ENCODE measurements around the gene CACNA2D1.
"Not testable (repeated sequence)": the region's sequence is repeated elsewhere in the genome, so short reads cannot be mapped to it uniquely, and the experiment has no call there.

The CACNA2D1 gene

GRCh38 chr7:82166260-82167015 lies 277.1 kb downstream of the CACNA2D1 start:
- peak in 1 of 14 donors; percentile 4 for DNase-seq

DNA sequence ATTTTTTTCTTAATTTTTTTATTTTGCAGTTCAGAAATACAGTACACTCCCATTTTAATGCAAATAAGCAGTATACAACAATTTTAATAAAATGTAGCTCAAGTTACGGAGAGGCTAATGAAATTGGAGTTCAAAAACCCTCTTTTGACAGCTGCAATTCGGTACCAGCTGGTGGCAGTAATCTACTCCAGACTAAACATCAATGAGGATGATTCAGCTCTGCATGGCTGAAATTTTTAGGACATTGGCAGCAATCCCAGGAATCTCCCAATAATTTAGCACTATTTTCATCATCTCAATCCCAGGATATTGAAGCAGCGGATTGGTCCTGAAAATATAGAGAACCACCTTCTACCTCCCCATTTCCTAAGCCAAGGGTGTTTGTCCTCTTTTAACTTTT lies 278.8 kb downstream of the CACNA2D1 start:
- peak in 3 of 14 donors; percentile 6 to 39 (median 8) for DNase-seq

GRCh38 chr7:82164410-82164809 lies 279.2 kb downstream of the CACNA2D1 start:
- DNase-seq = no peak

- no peak for DNase-seq
Observed at GRCh38 chr7:82163586-82163985, 280.0 kb downstream of the CACNA2D1 start.

DNA sequence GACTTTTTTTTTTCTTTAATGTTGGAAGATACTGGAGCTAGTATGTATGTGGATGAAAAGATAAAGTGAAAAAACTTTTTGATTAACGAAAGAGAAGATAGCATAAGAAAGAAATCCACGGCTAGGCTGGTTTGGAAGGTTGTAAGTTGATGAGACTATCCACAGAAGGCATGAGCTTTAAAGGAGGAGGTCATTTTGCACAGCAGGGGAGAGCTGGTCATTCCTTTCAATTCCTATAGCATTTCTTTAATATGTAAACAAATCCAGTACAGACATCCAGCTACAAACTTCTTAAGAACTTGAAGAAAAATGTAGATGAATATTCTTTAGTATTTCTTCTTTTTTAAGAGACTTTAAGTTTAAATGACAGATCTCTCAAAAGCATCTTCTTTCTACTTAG lies 281.3 kb downstream of the CACNA2D1 start:
- no peak for DNase-seq

DNA sequence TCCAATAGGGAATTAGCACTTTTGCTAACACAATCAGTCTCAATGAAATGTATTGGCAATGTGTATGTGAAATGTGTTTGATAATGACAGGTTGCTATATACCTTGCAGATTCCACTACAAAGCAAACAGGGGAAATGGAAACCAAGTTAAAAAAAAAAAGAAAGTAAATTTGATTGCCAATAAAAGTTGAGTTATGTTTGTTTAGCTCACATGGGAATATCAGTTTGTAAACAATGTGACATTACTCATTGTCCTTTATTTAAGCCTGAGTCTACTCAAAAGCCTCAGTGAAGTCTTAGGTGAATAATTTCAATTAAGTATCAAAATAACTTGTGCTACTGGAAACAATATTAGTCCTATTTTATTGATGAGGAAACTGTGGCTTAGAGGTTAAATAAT lies 285.2 kb downstream of the CACNA2D1 start:
- no peak for DNase-seq

GRCh38 chr7:82156893-82157292 lies 286.7 kb downstream of the CACNA2D1 start:
- no peak for DNase-seq

DNA sequence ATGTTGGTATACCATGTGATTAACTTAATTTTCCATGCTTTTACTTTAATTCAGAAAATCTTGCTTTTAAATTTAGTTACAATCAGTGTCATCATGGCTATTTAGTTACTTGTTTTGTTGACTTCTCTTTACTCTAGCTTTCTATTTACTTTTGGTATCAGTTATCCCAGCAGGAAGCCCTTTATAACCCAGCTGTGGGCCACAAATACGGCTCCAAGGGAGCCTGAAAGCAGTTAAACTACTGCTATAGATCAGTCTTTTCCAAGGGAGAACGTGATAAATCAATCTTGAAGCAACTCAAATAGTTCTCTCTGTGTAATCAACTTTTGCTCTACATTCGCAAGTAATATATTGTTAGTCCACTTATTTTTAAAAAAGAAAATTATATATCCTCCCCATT lies 287.4 kb downstream of the CACNA2D1 start:
- DNase-seq = no peak

- DNase-seq = no peak
Observed at GRCh38 chr7:82154728-82155127, 288.8 kb downstream of the CACNA2D1 start.

GRCh38 chr7:82153776-82154175 lies 289.8 kb downstream of the CACNA2D1 start:
- no peak for DNase-seq

DNA sequence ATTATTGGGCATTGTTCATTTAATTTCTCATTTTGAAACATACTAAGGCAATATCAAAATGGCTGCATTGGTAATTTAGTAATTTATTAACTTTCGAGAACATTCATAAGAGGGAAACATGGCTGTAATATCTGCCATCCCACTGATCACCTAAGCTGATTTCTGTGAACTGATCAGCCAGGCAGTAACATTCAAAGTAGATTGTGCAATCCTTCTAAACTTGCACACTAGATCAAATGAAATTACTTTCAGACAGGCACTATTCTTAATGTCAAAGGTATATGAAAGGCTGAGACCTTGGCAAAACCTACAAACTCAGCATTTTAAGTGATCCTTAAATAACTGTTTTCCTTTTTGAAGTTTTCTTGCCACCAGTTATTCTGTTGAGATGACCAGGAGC lies 290.7 kb downstream of the CACNA2D1 start:
- DNase-seq = no peak

- no peak for DNase-seq
Observed at GRCh38 chr7:82146491-82146890, 297.1 kb downstream of the CACNA2D1 start.

- DNase-seq = no peak
Observed at GRCh38 chr7:82142263-82142864, 301.2 kb downstream of the CACNA2D1 start.

DNA sequence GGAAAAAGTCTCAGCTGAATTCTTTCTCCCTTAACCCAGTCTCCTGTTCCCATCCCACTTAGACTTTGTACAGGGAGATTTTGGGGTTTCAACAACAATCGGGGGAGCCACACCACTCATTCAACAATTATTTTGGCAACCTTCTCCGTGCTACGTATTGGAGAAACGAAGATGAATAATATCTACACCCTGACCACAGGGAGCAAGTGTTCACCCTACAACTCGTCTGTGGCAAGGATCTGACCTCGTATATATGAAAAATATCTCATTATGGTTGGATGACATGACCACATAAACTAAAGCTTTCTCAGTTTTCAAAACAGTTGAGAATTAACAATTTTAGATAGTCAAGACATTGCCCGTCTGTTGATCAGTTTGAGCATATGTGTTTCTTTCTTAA lies 302.1 kb downstream of the CACNA2D1 start:
- DNase-seq = no peak

DNA sequence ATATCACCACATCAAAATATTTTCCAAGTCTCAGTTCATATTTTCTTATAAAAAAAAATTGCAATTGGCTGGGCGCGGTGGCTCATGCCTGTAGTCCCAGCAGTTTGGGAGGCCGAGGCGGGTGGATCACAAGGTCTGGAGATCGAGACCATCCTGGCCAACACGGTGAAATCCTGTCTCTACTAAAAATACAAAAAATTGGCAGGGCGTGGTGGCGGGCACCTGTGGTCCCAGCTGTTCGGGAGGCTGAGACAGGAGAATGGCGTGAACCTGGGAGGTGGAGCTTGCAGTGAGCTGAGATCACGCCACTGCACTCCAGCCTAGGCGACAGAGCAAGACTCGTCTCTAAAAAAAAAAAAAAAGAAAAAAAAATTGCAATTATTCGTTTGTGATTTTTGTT lies 303.0 kb downstream of the CACNA2D1 start:
- not testable (repeated sequence) for DNase-seq

GRCh38 chr7:82131215-82131614 lies 312.4 kb downstream of the CACNA2D1 start:
- DNase-seq = no peak

GRCh38 chr7:82129091-82129490 lies 314.5 kb downstream of the CACNA2D1 start:
- DNase-seq = no peak

DNA sequence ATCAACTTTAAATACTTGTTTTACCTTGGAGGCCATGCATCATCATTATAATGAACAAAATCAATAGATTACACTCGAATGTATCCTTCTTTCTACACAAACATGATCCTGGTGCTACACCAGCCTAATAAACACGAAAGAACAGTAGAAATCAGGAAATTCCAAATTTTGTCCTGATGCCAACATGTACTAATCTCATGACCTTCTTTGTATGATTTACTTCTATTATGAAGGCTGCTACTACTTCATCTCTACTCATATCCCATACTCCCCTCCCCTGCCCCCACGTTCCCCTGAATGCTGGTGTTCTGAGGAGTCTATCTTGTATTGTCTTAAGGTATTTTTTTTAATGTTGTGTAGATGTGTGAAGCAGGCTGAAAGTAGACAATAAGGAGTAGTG lies 315.0 kb downstream of the CACNA2D1 start:
- no peak for DNase-seq

DNA sequence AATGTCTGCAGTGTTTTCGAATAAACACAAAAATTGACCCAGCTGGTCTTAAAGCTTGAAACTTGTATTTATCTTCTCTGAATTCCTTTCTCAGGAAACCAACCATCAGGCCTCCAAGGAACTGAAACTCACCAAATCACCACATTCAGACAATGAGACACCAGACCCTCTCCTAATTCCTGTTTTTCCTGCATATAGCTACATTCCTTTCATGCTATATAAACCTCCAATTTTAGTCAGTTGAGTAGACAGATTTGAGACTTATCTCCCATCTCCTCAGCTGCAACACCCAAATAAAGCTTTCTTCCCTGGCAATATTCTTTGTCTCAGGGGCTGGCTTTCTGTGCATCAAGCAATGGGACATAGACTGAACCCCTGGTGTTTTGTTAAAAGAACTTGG lies 317.0 kb downstream of the CACNA2D1 start:
- DNase-seq = no peak

- DNase-seq = no peak
Observed at GRCh38 chr7:82124445-82124844, 319.1 kb downstream of the CACNA2D1 start.

DNA sequence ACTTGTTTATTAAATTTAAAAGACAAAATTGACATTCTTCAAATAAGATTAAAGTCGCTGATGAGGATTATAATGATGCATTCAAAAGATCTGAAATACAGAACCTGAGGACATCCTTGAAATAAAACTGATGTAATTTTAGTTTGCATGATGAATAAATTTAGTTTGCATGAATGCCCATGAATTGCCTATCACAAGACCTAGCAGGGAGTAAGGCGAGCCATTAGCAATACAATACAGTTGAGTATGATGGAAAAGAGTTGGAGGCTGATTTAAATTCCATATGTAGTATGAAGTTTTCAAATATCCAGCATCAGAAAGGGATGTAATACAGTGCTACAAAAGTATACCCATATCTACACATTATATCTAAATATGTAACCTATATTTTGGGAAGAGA lies 321.3 kb downstream of the CACNA2D1 start:
- DNase-seq = no peak

- DNase-seq = no peak
Observed at GRCh38 chr7:82114237-82114636, 329.3 kb downstream of the CACNA2D1 start.

DNA sequence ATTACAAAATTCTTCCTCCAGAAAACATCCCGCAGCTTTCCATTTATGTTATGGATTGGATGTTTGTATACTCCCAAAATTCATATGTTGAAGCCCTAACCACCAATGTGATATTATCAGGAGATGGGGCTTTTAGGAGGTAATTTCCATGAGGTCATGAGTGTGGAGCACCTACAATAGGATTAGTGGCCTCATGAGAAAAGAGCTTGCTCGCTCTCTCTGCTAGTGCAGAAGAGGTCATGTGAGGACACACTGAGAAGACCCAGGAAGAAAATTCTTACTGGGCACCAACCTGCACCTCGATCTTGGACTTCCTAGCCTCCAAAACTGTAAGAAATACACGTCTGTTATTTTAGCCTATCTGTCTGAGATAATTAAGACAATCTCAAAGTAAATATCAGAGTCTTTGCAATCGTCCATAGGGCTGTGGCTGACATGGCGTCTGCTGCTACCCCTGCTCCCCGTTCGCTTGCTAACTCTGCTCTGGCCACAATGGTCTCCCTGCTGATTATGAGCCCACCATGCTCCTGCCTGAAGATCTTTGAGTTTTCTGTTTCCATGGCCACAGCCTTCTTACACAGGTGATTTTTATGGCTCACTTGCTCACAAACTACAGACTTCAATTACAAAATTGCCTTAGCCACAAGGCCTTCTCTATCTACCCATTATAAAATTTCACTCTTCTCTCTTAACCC lies 333.3 kb downstream of the CACNA2D1 start:
- DNase-seq = no peak

DNA sequence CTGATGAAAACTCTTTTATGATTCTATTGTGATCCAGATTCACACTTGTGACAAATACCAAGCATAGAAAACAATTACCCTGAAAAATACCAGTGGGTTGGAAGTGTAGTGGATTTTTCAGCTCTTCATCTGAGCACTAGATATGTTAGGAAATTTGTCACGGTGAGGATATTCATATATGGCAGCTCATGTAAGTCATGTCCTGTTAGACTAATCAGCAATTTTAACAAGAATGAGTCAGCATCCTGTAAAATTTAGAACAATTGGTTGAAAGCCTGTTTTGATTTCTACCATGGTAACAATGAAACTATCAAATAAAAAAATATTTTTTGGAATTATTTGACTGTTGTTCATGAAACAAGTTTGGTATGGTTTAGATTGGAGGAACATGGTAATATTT lies 334.3 kb downstream of the CACNA2D1 start:
- DNase-seq = no peak
